LNCaP clone FGC (cell line): Measurements from ENCODE around the gene RAB7B.

Source experiments
- DNase-seq: peaks from one replicate; pipeline ENCODE4 v3.0.0-alpha.2; 2011; ENCODE audit warnings: low read depth
- H3K4me3 ChIP-seq: 2 replicates; pipeline ENCODE4 v1.5.1; 2011; ENCODE audit warnings: mild to moderate bottlenecking, low read depth, low read length, control low read depth
- CTCF ChIP-seq: IDR thresholded peaks from 2 replicates; pipeline ENCODE4 v1.5.1; 2012; ENCODE audit warnings: mild to moderate bottlenecking; ENCODE audit not compliant: control insufficient read depth, insufficient read depth; ENCODE audit errors: extremely low read depth

Gene RAB7B

GRCh38 chr1:205979301-205979700, 23.9 kb downstream of the RAB7B start:
- no peak for DNase-seq
- H3K4me3 ChIP-seq, result no peak overlapping the region
- TF ChIP-seq CTCF, result no peak

- no peak for DNase-seq
- no peak for TF ChIP-seq CTCF
Observed at GRCh38 chr1:205978676-205979075, 24.5 kb downstream of the RAB7B start.

GRCh38 chr1:205977402-205978014, 25.7 kb downstream of the RAB7B start:
- TF ChIP-seq CTCF, result peak; percentile 99
- H3K4me3 ChIP-seq, result no peak overlapping the region
- no peak for DNase-seq

More at GRCh38 chr1:205978676-205979075, 24.5 kb downstream of the RAB7B start:
- no peak overlapping the region for H3K4me3 ChIP-seq

- no peak overlapping the region for H3K4me3 ChIP-seq
- TF ChIP-seq CTCF, result no peak
- DNase-seq, result no peak
Observed at GRCh38 chr1:205976708-205977401, 26.3 kb downstream of the RAB7B start.

GRCh38 chr1:205976036-205976435, 27.2 kb downstream of the RAB7B start:
- DNase-seq, result no peak
- TF ChIP-seq CTCF, result no peak
- no peak overlapping the region for H3K4me3 ChIP-seq

GRCh38 chr1:205975387-205975998, 27.7 kb downstream of the RAB7B start:
- no peak overlapping the region for H3K4me3 ChIP-seq
- no peak for DNase-seq
- no peak for TF ChIP-seq CTCF
